Endodermal cell (in vitro differentiated cells): ENCODE measurements around the gene KAT7. TPM values are rescaled to one million over a fixed set of nuclear protein-coding genes. Genes with fewer than 3 reads are reported as not detected.
"Not testable (repeated sequence)": the region's sequence is repeated elsewhere in the genome, so short reads cannot be mapped to it uniquely, and the experiment has no call there.

ENCODE experiments used
- DNase-seq: peaks from one replicate; pipeline ENCODE4 v3.0.0-alpha.2; 2017
- H3K27ac ChIP-seq: 2 replicates; pipeline ENCODE4 v1.5.1; 2013; ENCODE audit warnings: mild to moderate bottlenecking, low read depth, low read length, moderate library complexity
- H3K27me3 ChIP-seq: 2 replicates; pipeline ENCODE4 v1.6.1; 2013; ENCODE audit warnings: mild to moderate bottlenecking, low read length, moderate library complexity; ENCODE audit not compliant: insufficient read depth, control insufficient read depth, poor library complexity, severe bottlenecking
- H3K36me3 ChIP-seq: 2 replicates; pipeline ENCODE4 v1.7.0; 2013; ENCODE audit warnings: mild to moderate bottlenecking, low read length, moderate library complexity; ENCODE audit not compliant: control insufficient read depth, insufficient read depth
- H3K4me1 ChIP-seq: one replicate; pipeline ENCODE4 v1.7.0; 2013; ENCODE audit warnings: low read length; ENCODE audit not compliant: control insufficient read depth, insufficient read depth
- H3K4me3 ChIP-seq: 2 replicates; pipeline ENCODE4 v1.5.1; 2013; ENCODE audit warnings: mild to moderate bottlenecking, low read length, moderate library complexity
- H3K9ac ChIP-seq: 2 replicates; pipeline ENCODE4 v1.6.1; 2013; ENCODE audit warnings: mild to moderate bottlenecking, low read length, moderate library complexity; ENCODE audit not compliant: poor library complexity, severe bottlenecking; ENCODE audit errors: extremely low read depth
- H3K9me3 ChIP-seq: 2 replicates; pipeline ENCODE4 v1.6.1; 2013; ENCODE audit warnings: mild to moderate bottlenecking, low read length, moderate library complexity; ENCODE audit not compliant: control insufficient read depth
- H3K27ac Mint-ChIP-seq: 2 replicates; pipeline ENCODE4 v1.8.0; 2020; ENCODE audit warnings: mixed read lengths
- H3K27me3 Mint-ChIP-seq: 2 replicates; pipeline ENCODE4 v1.8.0; 2021; ENCODE audit warnings: mild to moderate bottlenecking, mixed read lengths; ENCODE audit not compliant: insufficient read depth
- H3K36me3 Mint-ChIP-seq: 2 replicates; pipeline ENCODE4 v1.8.0; 2020; ENCODE audit warnings: low read depth, mixed read lengths
- H3K4me1 Mint-ChIP-seq: 2 replicates; pipeline ENCODE4 v1.8.0; 2020; ENCODE audit warnings: mixed read lengths
- H3K4me3 Mint-ChIP-seq: 2 replicates; pipeline ENCODE4 v1.8.0; 2020; ENCODE audit warnings: mild to moderate bottlenecking, moderate library complexity, mixed read lengths
- H3K9me3 Mint-ChIP-seq: 2 replicates; pipeline ENCODE4 v1.8.0; 2020; ENCODE audit warnings: mild to moderate bottlenecking, mixed read lengths
- CTCF ChIP-seq: fragments of 200-600 bp; sonication (generic); conservative IDR thresholded peaks from 2 replicates; pipeline ENCODE4 v1.5.0; 2021; ENCODE audit warnings: antibody characterized with exemption, mild to moderate bottlenecking
- WGBS, 2 experiments: methylation state at CpG; one replicate each; pipeline versions ENCODE4 v1.1.5 to v1.1.7; 2013; ENCODE audit warnings: missing lambda C conversion rate in 2 of 2, mixed read lengths in 1 of 2; ENCODE audit not compliant: insufficient coverage in 1 of 2, insufficient read length in 1 of 2; 5-methylcytosine and 5-hydroxymethylcytosine counted together
- total RNA-seq, 2 donors: library from RNA; stranded (reverse); fragmentation: NEBNext Ultra II Directional in 1 of 2; extraction: Animal tissue kit (Norgen Biotek cat#: 25700) in 1 of 2; gene quantifications; 2 replicates in 1 of 2; 3 replicates in 1 of 2; pipeline ENCODE4 v1.2.1, GENCODE V29; 2021

The KAT7 gene
- total RNA-seq, 2 donors from 2014 or later: 77.8 to 80.5 TPM

- no peaks in the 10 kb centered on the region for H3K9me3 ChIP-seq
- 79 to 93% methylated on average over 7 to 9 of the region's 9 CpGs for WGBS, 2 experiments
Observed at GRCh38 chr17:49756323-49757150, 31.9 kb upstream of the KAT7 start.

GRCh38 chr17:49757151-49757777, 31.2 kb upstream of the KAT7 start:
- no peak for TF ChIP-seq CTCF
- 90% methylated on average over 5 of the region's 6 CpGs; no CpG with 5 or more reads in 1 of the 2 experiments for WGBS, 2 experiments
- H3K4me1 Mint-ChIP-seq: peaks cover 13% of the 10 kb centered on the region
- no peaks in the 10 kb centered on the region for H3K27me3 ChIP-seq
- no peaks in the 10 kb centered on the region for H3K4me1 ChIP-seq
- H3K27me3 Mint-ChIP-seq: no peaks in the 10 kb centered on the region
- DNase-seq: no peak
- no peak overlapping the region for H3K4me3 Mint-ChIP-seq
- no peaks in the 10 kb centered on the region for H3K9me3 ChIP-seq
- H3K27ac ChIP-seq: no peak overlapping the region
- peaks cover 7% of the 10 kb centered on the region for H3K36me3 ChIP-seq
- no peak overlapping the region for H3K4me3 ChIP-seq
- peak overlapping the region; percentile 48 for H3K27ac Mint-ChIP-seq
- no peak overlapping the region for H3K9ac ChIP-seq
- peaks cover 18% of the 10 kb centered on the region for H3K36me3 Mint-ChIP-seq
- no peaks in the 10 kb centered on the region for H3K9me3 Mint-ChIP-seq

More at GRCh38 chr17:49756323-49757150, 31.9 kb upstream of the KAT7 start:
- no peaks in the 10 kb centered on the region for H3K27me3 ChIP-seq
- no peak overlapping the region for H3K9ac ChIP-seq
- Mint-ChIP-seq H3K27ac (peak overlapping the region; percentile 48), H3K9me3 (no peaks in the 10 kb centered on the region), H3K4me1 (peaks cover 10% of the 10 kb centered on the region), H3K27me3 (no peaks in the 10 kb centered on the region), H3K4me3 (no peak overlapping the region), H3K36me3 (peaks cover 18% of the 10 kb centered on the region)
- peaks cover 7% of the 10 kb centered on the region for H3K36me3 ChIP-seq
- TF ChIP-seq CTCF: no peak
- H3K4me1 ChIP-seq: no peaks in the 10 kb centered on the region
- H3K4me3 ChIP-seq: no peak overlapping the region
- H3K27ac ChIP-seq: no peak overlapping the region
- DNase-seq: no peak

- H3K27ac ChIP-seq, H3K9me3 Mint-ChIP-seq, H3K9me3 ChIP-seq, H3K27ac Mint-ChIP-seq, H3K27me3 Mint-ChIP-seq, DNase-seq, H3K4me3 Mint-ChIP-seq, H3K4me3 ChIP-seq, H3K27me3 ChIP-seq, H3K36me3 ChIP-seq, H3K9ac ChIP-seq, H3K4me1 ChIP-seq: not testable (repeated sequence)
- Mint-ChIP-seq H3K36me3 (peaks cover 18% of the 10 kb centered on the region), H3K4me1 (peaks cover 22% of the 10 kb centered on the region)
- WGBS, 2 experiments: 86 to 95% methylated on average over 1 to 6 of the region's 8 CpGs
Observed at GRCh38 chr17:49758464-49759010, 29.9 kb upstream of the KAT7 start.
